HepG2 (cell line): Measurements from ENCODE around the gene TOR4A. TPM values are rescaled to one million over a fixed set of nuclear protein-coding genes. Genes with fewer than 3 reads are reported as not detected.

ENCODE experiments used
- CAMTA2 ChIP-seq: sonication (generic); formaldehyde crosslinking; IDR thresholded peaks from 2 replicates; pipeline ENCODE4 v1.4.0; 2020; ENCODE audit warnings: mild to moderate bottlenecking, missing genetic modification reagents, borderline replicate concordance
- CHCHD3 ChIP-seq: sonication (generic); formaldehyde crosslinking; IDR thresholded peaks from 2 replicates; pipeline ENCODE4 v1.8.0; 2022; ENCODE audit warnings: mild to moderate bottlenecking, missing genetic modification reagents, moderate library complexity
- E2F2 ChIP-seq: sonication (generic); formaldehyde crosslinking; IDR thresholded peaks from 2 replicates; pipeline ENCODE4 v1.4.0; 2020; ENCODE audit warnings: missing genetic modification reagents, borderline replicate concordance
- GZF1 ChIP-seq: sonication (generic); formaldehyde crosslinking; IDR thresholded peaks from 2 replicates; pipeline ENCODE4 v1.5.1; 2020; ENCODE audit warnings: mild to moderate bottlenecking, missing genetic modification reagents
- HOXA5 ChIP-seq: sonication (generic); formaldehyde crosslinking; IDR thresholded peaks from 2 replicates; pipeline ENCODE4 v1.4.0; 2020; ENCODE audit warnings: missing genetic modification reagents
- MNT ChIP-seq: fragments of 450-650 bp; IDR thresholded peaks from 2 replicates; pipeline ENCODE4 v1.6.1; 2016
- NCOA2 ChIP-seq: sonication (generic); formaldehyde crosslinking; IDR thresholded peaks from 2 replicates; pipeline ENCODE4 v1.8.0; 2022; ENCODE audit warnings: inconsistent platforms
- PAX8 ChIP-seq: sonication (generic); formaldehyde crosslinking; IDR thresholded peaks from 2 replicates; pipeline ENCODE4 v1.8.0; 2022; ENCODE audit warnings: mild to moderate bottlenecking, missing genetic modification reagents, borderline replicate concordance
- PBX2 ChIP-seq: IDR thresholded peaks from 2 replicates; pipeline ENCODE4 v1.6.1; 2016; ENCODE audit warnings: control low read depth
- RARG ChIP-seq: sonication (generic); formaldehyde crosslinking; IDR thresholded peaks from 2 replicates; pipeline ENCODE4 v1.4.0; 2020; ENCODE audit warnings: low read depth, mild to moderate bottlenecking, missing genetic modification reagents
- RFX5 ChIP-seq: IDR thresholded peaks from 2 replicates; pipeline ENCODE4 v1.6.1; 2011; ENCODE audit warnings: low read depth, low read length, improper control_type of control experiment
- RNF2 ChIP-seq: fragments of 450-650 bp; conservative IDR thresholded peaks from 2 replicates; pipeline ENCODE4 v1.6.1; 2016; ENCODE audit warnings: low read depth
- SMAD9 ChIP-seq: sonication (generic); formaldehyde crosslinking; IDR thresholded peaks from 2 replicates; pipeline ENCODE4 v1.5.1; 2020; ENCODE audit warnings: mild to moderate bottlenecking, missing genetic modification reagents
- TARDBP ChIP-seq: sonication (generic); formaldehyde crosslinking; IDR thresholded peaks from 2 replicates; pipeline ENCODE4 v1.8.0; 2022; ENCODE audit warnings: mild to moderate bottlenecking, missing genetic modification reagents
- ZFX ChIP-seq: sonication (generic); formaldehyde crosslinking; IDR thresholded peaks from 2 replicates; pipeline ENCODE4 v1.4.0; 2020; ENCODE audit warnings: mild to moderate bottlenecking, low read depth, missing genetic modification reagents, moderate library complexity
- ZNF503 ChIP-seq: sonication (generic); formaldehyde crosslinking; IDR thresholded peaks from 2 replicates; pipeline ENCODE4 v1.4.0; 2020; ENCODE audit warnings: missing genetic modification reagents
- ZNF709 ChIP-seq: sonication (generic); formaldehyde crosslinking; IDR thresholded peaks from 2 replicates; pipeline ENCODE4 v1.5.0; 2020; ENCODE audit warnings: mild to moderate bottlenecking, missing genetic modification reagents
- ZNF761 ChIP-seq: sonication (generic); formaldehyde crosslinking; conservative IDR thresholded peaks from 2 replicates; pipeline ENCODE4 v1.4.0; 2020; ENCODE audit warnings: mild to moderate bottlenecking, missing genetic modification reagents
- polyA plus RNA-seq, 8 experiments: library from polyadenylated mRNA; depleted of rRNA in 3 of 8; stranded (reverse) in 7 of 8; unstranded in 1 of 8; fragments of >200 nt; fragmentation: Illumina TruSeq in 4 of 8; extraction: Trizol in 4 of 8; gene quantifications; 2 replicates each; pipeline versions ENCODE4 v1.2.1 to v1.2.3, GENCODE V29; 2011 to 2016; ENCODE audit warnings: low read depth in 4 of 8, missing spikeins in 1 of 8, mixed read lengths in 1 of 8; ENCODE audit not compliant: insufficient read depth in 1 of 8
- total RNA-seq, 5 experiments: library from RNA; depleted of rRNA; stranded (reverse); fragments of >200 nt; fragmentation: Illumina TruSeq; extraction: Trizol; gene quantifications; 2 replicates each; pipeline ENCODE4 v1.2.3, GENCODE V29; 2016; ENCODE audit warnings: low read depth in 1 of 5
- TF ChIP-seq, protein P1 (sequence below): sonication (generic); formaldehyde crosslinking; IDR thresholded peaks from 2 replicates; pipeline ENCODE4 v1.5.0; 2020; ENCODE audit warnings: missing genetic modification reagents
- TF ChIP-seq, protein P2 (sequence below): sonication (generic); formaldehyde crosslinking; IDR thresholded peaks from 2 replicates; pipeline ENCODE4 v1.5.0; 2020; ENCODE audit warnings: mild to moderate bottlenecking, missing genetic modification reagents

Gene TOR4A
- total and polyA plus RNA-seq, 2 of the 13 experiments (the other 11 are each of a cell fraction or from before 2014, with no cell fraction given), result 11.1 to 14.2 TPM

- TF ChIP-seq MNT (no peak), CHCHD3 (peak; percentile 40; the same call in 1 of the 2 replicates), CAMTA2 (CRISPR knock-in tag) (peak; percentile 45; the same call in 1 of the 2 replicates), PBX2 (CRISPR knock-in tag) (no peak), NCOA2 (CRISPR knock-in tag) (no peak), E2F2 (0 out of 2 replicates have a peak, but pooled peaks have one; percentile 23), PAX8 (CRISPR knock-in tag) (no peak), RNF2 (no peak), GZF1 (CRISPR knock-in tag) (no peak), ZNF503 (no peak), RARG (CRISPR knock-in tag) (no peak), TARDBP (CRISPR knock-in tag) (no peak), SMAD9 (CRISPR knock-in tag) (no peak), ZNF709 (peak; percentile 71; the same call in 1 of the 2 replicates), ZNF761 (no peak), ZFX (CRISPR knock-in tag) (no peak), RFX5 (no peak), HOXA5 (CRISPR knock-in tag) (peak; percentile 52; the same call in 1 of the 2 replicates)
- TF ChIP-seq, protein P1, sequence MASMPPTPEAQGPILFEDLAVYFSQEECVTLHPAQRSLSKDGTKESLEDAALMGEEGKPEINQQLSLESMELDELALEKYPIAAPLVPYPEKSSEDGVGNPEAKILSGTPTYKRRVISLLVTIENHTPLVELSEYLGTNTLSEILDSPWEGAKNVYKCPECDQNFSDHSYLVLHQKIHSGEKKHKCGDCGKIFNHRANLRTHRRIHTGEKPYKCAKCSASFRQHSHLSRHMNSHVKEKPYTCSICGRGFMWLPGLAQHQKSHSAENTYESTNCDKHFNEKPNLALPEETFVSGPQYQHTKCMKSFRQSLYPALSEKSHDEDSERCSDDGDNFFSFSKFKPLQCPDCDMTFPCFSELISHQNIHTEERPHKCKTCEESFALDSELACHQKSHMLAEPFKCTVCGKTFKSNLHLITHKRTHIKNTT (CRISPR knock-in tag), result 0 out of 2 replicates have a peak, but pooled peaks have one; percentile 14
- TF ChIP-seq, protein P2, sequence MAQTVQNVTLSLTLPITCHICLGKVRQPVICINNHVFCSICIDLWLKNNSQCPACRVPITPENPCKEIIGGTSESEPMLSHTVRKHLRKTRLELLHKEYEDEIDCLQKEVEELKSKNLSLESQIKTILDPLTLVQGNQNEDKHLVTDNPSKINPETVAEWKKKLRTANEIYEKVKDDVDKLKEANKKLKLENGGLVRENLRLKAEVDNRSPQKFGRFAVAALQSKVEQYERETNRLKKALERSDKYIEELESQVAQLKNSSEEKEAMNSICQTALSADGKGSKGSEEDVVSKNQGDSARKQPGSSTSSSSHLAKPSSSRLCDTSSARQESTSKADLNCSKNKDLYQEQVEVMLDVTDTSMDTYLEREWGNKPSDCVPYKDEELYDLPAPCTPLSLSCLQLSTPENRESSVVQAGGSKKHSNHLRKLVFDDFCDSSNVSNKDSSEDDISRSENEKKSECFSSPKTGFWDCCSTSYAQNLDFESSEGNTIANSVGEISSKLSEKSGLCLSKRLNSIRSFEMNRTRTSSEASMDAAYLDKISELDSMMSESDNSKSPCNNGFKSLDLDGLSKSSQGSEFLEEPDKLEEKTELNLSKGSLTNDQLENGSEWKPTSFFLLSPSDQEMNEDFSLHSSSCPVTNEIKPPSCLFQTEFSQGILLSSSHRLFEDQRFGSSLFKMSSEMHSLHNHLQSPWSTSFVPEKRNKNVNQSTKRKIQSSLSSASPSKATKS (CRISPR knock-in tag), result no peak
These were observed 22.7 kb upstream of the TOR4A start, which contains the start of gene NELFB (continued) for GRCh38 chr9:137254624-137255447.
